GM15510 (cell line): ENCODE measurements around the gene FUS.

Experiments used
- POLR2A ChIP-seq: IDR thresholded peaks from 3 replicates; pipeline ENCODE4 v1.6.1; 2011; ENCODE audit warnings: borderline replicate concordance; ENCODE audit not compliant: insufficient read length; ENCODE audit errors: extremely low read depth

Gene FUS

GRCh38 chr16:31191697-31192428 is 11.9 kb downstream of the FUS start:
- TF ChIP-seq POLR2A, result no peak

- no peak for TF ChIP-seq POLR2A
Measured at GRCh38 chr16:31192856-31193642, 13.1 kb downstream of the FUS start.

GRCh38 chr16:31193874-31194273 is 13.9 kb downstream of the FUS start:
- no peak for TF ChIP-seq POLR2A

- no peak for TF ChIP-seq POLR2A
Measured at GRCh38 chr16:31194898-31195297, 15.0 kb downstream of the FUS start.

- TF ChIP-seq POLR2A, result no peak
Measured at GRCh38 chr16:31196324-31197088, 16.6 kb downstream of the FUS start.

- TF ChIP-seq POLR2A, result no peak
Measured at GRCh38 chr16:31198207-31198882, 18.4 kb downstream of the FUS start.

- TF ChIP-seq POLR2A, result no peak
Measured at GRCh38 chr16:31199430-31200041, 19.6 kb downstream of the FUS start.

- TF ChIP-seq POLR2A, result no peak
Measured at GRCh38 chr16:31200821-31201568, 21.1 kb downstream of the FUS start.

- TF ChIP-seq POLR2A, result peak; percentile 2
Measured at GRCh38 chr16:31201582-31202413, 21.9 kb downstream of the FUS start.

GRCh38 chr16:31202414-31203375 is 22.8 kb downstream of the FUS start, which contains the start of gene PYCARD:
Gene PYCARD, minus strand, starts transcription at chr16:31202760. Its CDS starts 70 bp downstream, at chr16:31202690.
- peak; percentile 34 for TF ChIP-seq POLR2A

GRCh38 chr16:31204871-31205666 is 25.1 kb downstream of the FUS start:
- no peak for TF ChIP-seq POLR2A

GRCh38 chr16:31206776-31207175 is 26.8 kb downstream of the FUS start:
- TF ChIP-seq POLR2A, result no peak
